Upper lobe of left lung (tissue), 4 donors: ENCODE measurements around the gene CARMIL1.

Experiments
- CTCF ChIP-seq, 6 experiments: fragments of 450-650 bp in 4 of 6; fragments of 200-600 bp in 2 of 6; sonication (generic) in 2 of 6; IDR thresholded peaks; one replicate each; pipeline ENCODE4 v1.5.1; 2016 to 2019; ENCODE audit warnings: antibody characterized with exemption in 6 of 6
- EP300 ChIP-seq, 4 donors: sonication (generic); formaldehyde crosslinking; IDR thresholded peaks; one replicate each; pipeline ENCODE4 v1.5.1; 2017; ENCODE audit warnings: antibody characterized with exemption in 4 of 4, control low read depth in 2 of 4
- POLR2A ChIP-seq, 4 donors: fragments of 450-650 bp; IDR thresholded peaks; one replicate each; pipeline ENCODE4 v1.5.1; 2016 to 2017; ENCODE audit warnings: antibody characterized with exemption in 4 of 4, mild to moderate bottlenecking in 2 of 4
- POLR2AphosphoS5 ChIP-seq, 2 donors: sonication (generic); formaldehyde crosslinking; IDR thresholded peaks; one replicate each; pipeline ENCODE4 v1.5.1; 2017; ENCODE audit warnings: antibody characterized with exemption in 2 of 2

DNA sequence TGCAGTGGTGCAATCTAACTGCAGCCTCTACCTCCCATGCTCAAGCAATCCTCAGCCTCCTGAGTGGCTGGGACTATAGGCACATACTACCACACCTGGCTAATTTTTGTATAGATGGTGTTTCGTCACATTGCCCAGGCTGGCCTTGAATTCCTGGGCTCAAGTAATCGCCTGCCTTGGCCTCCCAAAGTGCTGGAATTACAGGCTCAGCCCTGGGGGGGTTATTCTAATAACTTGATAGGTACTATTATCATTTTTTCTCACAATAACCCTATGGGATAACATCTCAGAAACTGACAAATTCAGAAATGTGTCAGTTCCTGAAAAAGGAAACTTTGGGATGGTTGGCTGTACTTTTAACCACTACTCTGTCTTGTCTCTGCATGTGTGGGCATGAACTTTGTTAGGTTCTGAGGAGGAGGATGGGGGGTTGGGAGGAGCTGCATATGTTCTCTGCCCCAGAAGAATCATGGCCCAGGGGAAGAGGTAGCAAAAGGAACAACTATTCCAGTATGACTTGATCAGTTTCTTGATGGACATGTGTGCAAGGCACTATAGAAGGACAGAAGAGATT, 169.9 kb downstream of the CARMIL1 start:
- no peak for TF ChIP-seq CTCF (IDR thresholded peaks at IDR 0.05)
- TF ChIP-seq POLR2A (IDR thresholded peaks at IDR 0.05) = no peak
- TF ChIP-seq EP300 (IDR thresholded peaks at IDR 0.05) = no peak
- no peak for TF ChIP-seq POLR2AphosphoS5 (IDR thresholded peaks at IDR 0.05)
